ENCODE results near the gene KIF24.
"Not testable (repeated sequence)": the region's sequence is repeated elsewhere in the genome, so short reads cannot be mapped to it uniquely, and the experiment has no call there.

The KIF24 gene

DNA sequence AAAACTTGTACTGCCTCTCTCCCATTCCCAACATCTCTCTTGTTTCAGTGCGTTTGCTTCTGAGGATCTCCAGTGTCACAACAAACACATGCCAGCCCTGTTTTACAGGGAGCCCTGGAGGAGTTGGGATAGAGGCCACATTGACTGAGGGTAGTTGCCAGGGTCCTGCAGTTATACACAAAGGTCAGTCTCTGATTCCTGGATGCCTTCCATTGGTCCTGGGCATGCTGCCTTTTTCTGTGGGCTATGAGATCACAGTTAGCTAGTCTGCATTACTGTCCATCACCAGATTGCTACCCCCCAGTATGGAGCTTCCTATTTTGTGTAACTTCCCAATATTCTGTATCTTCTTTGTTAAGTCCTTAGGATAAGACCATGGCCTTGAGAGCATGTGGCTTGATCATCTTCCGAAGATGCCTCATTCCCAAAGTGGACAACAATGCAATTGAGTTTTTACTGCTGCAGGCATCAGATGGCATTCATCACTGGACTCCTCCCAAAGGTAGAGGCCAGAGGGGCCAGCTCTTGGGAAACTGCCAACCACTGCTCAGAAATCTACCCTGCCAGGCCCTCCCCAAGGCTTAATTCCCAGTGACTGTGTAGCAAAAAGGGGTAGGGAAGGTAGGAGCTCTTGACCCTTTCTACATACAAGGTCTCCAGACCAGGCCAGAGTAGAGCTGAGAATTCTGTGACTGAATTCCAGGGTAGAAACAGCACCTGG lies 9.8 kb upstream of the KIF24 start:
- no peak for TF ChIP-seq ZFX (IDR thresholded peaks at IDR 0.05)
- TF ChIP-seq, protein P1, sequence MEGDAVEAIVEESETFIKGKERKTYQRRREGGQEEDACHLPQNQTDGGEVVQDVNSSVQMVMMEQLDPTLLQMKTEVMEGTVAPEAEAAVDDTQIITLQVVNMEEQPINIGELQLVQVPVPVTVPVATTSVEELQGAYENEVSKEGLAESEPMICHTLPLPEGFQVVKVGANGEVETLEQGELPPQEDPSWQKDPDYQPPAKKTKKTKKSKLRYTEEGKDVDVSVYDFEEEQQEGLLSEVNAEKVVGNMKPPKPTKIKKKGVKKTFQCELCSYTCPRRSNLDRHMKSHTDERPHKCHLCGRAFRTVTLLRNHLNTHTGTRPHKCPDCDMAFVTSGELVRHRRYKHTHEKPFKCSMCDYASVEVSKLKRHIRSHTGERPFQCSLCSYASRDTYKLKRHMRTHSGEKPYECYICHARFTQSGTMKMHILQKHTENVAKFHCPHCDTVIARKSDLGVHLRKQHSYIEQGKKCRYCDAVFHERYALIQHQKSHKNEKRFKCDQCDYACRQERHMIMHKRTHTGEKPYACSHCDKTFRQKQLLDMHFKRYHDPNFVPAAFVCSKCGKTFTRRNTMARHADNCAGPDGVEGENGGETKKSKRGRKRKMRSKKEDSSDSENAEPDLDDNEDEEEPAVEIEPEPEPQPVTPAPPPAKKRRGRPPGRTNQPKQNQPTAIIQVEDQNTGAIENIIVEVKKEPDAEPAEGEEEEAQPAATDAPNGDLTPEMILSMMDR (conservative IDR thresholded peaks at IDR 0.05), result no peak
- no peak overlapping the region for H3K27ac ChIP-seq

DNA sequence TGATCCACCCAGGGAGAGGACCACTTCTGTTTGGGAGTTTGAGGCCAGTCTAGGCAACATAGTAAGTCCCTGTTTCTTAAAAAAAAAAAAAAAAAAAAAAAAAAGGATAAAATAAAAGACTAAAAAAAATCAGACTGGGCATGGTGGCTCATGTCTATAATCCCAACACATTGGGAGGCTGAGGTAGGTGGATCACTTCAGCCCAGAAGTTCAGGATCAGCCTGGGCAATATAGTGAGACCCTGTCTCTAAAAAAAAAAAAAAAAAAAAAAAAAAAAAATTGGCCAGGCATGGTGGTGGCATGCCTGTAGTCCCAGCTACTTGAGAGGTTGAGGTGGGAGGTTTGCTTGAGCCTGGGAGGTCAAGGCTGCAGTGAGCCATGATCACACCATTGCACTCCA lies 9.0 kb upstream of the KIF24 start:
- H3K27ac ChIP-seq, result not testable (repeated sequence)

DNA sequence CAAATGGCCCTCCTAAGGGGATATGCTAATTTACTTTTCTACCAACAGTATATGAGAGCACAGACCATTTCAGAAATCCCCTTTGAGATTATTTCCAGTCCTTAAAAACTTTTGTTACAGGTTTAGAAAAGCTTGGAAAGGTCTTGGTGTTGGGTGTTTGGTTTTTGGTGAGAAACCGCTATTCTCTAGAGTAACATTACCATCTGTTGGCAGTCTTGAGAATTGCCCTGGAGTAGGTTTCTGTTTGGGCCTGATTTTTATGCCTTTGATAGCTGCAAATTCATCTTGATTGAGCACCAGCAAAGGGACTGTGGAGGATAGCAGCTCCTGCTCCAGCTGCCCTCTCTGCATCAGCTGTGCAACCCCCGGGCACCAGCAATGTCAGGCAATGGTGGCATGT lies 8.3 kb upstream of the KIF24 start:
- H3K27ac ChIP-seq, result no peak overlapping the region
- TF ChIP-seq ZFX (IDR thresholded peaks at IDR 0.05), result no peak
- TF ChIP-seq, protein P1 (conservative IDR thresholded peaks at IDR 0.05), result no peak

DNA sequence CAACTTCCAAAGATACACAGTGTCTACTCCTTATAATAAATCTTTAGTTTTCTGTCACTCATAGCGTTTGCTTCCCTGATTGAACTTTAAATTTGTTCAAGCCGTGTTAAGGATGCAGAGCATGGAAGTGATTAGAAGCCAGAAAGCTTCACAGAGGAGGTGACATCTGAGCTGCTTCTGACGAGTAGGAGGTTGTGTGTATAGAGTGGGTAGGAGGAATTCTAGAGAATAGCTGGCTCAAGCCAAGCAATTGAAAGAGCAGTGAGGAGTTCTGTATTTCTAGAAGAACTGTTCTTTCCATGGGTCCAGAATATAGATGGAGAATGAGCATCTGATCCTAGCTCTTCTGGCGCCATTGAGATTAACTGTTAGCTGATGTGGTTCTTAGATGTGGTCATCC lies 6.3 kb upstream of the KIF24 start:
- H3K27ac ChIP-seq, result no peak overlapping the region
- TF ChIP-seq, protein P1 (conservative IDR thresholded peaks at IDR 0.05), result no peak

DNA sequence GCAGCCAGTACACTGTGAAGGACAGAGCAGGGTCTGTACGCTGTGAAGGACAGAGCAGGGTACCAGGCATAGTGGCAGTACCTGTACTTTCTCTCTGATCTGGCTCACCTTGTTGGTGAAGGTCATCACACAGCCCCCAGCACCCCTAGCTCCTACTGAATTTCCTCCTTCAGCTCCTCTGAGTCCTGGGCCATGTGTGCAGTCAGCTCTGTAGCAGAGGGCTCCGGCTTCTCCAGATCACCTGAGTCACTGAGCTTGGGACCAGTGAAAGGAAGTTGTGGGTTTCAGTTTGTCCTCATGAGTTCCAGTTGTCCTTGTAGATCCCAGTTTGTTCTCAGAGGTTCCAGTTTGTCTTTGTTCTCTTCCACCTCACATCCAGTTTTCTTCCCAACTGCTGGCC lies 5.8 kb upstream of the KIF24 start:
- H3K27ac ChIP-seq, result no peak overlapping the region
- TF ChIP-seq ZFX (IDR thresholded peaks at IDR 0.05), result no peak
- TF ChIP-seq, protein P1 (conservative IDR thresholded peaks at IDR 0.05), result no peak

DNA sequence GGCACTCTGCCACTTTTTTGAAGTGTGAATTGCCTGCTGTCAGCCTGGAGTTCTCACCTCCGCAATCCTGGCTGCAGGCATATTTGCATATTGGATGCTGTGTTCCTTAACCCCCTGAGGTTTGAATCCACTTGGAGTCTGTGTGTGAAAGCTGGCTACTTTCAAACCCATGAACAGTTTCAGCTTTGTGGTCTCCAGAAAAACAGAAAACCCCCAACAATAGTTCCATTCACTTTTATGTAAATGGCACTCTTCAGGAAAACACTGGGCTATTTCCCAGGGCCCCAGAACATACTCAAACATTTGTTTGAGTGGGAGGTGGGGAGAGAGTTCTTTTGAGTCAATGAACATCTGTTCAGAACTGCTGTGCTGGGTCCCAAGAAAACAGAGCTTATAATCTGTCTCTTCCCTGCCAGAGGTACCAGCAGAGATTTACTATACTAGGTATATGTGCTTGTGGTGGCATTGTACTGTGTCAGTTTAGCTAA lies 5.3 kb upstream of the KIF24 start:
- TF ChIP-seq, protein P1 (conservative IDR thresholded peaks at IDR 0.05), result no peak
- TF ChIP-seq ZFX (IDR thresholded peaks at IDR 0.05), result no peak
- H3K27ac ChIP-seq, result no peak overlapping the region

DNA sequence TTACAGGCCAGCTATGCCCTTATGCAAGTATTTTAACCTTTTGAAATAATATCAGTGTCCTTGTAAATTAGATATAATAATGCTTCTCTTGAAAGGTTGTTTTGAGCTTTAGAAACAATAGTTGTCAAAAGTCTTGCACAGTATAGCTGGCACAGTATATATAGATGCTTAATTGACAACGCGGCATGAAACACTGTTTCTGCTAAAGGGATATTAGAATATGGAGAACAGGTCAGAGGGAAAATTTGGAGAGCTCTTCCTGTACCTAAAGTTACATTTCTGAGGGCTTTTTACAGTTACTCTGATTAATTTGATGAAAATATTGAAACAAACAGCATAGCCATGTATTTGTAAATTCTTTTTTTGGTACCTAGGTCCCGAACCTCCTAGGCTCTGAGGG lies 4.8 kb upstream of the KIF24 start:
- H3K27ac ChIP-seq, result no peak overlapping the region
- TF ChIP-seq, protein P1 (conservative IDR thresholded peaks at IDR 0.05), result no peak
- TF ChIP-seq ZFX (IDR thresholded peaks at IDR 0.05), result no peak

Data from C4-2B (cell line).